Activated CD4-positive, CD25-positive, alpha-beta regulatory T cell treated with anti-CD3 and anti-CD28 coated beads, Interleukin-2, amount 50 U/mL, for 24 hours (primary cell): Measurements from ENCODE around the gene FGF10.

ENCODE experiments used
- ATAC-seq, 2 donors: fragments of 150-1000 bp; cut with Tn5 transposase; one replicate each; pipeline ENCODE4 v1.10.0; 2021; ENCODE audit warnings: mild to moderate bottlenecking in 1 of 2, moderate library complexity in 1 of 2

FGF10 gene

DNA sequence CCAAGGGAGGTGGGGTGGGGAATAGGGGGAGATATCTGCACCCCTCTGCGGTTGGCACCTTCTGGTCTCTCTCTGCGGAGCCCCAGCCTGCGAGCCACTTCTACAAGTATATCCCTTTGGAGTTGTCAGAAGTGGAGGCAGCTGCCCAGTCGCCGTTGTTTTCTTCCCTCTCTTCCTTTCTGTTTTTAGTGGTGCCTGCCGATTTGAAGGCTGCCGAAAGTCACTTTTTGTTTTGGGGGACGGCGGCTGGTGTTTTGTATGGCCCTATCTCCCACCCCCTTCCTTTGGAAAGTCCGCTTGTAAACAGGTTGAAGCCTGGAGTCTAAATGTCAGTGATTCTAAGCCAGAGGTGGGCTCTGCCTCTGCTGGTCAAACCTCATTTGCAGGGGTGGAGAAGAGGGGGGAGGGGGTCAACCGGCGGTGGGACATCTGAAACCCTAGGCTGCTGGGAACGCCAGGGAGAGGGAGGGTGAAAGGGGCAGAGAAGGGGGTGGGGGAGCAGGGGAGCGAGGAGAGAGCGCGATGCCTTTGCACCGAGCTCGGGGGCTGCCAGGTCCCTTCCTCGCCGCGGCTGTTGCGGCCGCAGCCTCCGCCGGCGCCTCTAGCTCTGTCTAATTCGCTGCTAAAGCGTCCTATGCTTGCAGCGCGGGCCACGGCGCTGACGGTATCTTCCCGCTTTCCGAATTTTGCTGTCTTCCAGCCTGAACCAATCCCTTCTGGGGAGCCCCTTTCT lies at the start of gene FGF10:
FGF10 (minus strand) TSS at position 331 of the 733 bp plus-strand sequence. CDS start 738 bp downstream, outside the sequence.
- no peak for ATAC-seq

DNA sequence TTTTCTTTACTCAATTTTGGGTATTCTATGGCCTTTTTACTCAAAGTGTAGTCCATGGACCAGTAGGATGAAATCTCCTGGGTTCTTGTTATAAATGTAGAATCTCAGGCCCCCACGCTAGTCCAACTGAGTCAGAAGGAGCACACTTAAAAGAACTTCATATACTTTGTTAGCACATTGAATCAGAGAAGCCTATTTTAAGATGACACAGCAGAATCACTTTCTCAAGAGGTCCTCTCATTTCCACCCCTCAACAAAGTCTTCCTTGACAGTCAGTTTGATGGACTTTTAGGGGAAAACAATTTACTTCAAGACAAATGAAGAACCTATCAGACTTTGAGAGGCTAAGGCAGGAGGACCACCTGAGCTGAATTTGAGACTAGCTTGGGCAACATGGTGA lies 37.7 kb upstream of the FGF10 start:
- ATAC-seq, result no peak

GRCh38 chr5:44412286-44412685 lies 23.1 kb upstream of the FGF10 start:
- no peak for ATAC-seq

DNA sequence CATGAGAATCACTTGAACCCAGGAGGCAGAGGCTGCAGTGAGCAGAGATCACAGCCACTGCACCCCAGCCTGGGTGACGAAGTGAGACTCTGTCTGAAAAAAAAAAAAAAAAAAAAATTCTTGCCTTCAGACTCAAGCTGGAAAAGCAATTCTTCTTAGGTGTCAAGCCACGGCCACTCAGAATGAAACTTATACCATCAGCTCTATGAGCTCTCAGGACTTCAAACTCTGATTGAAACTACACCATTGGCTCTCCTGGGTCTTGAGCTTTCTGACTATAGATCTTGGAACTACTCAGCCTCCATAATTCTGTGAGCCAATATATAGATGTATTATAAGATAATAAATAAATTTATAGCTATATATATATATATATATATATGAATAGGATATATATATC lies 12.9 kb upstream of the FGF10 start:
- ATAC-seq, result no peak

DNA sequence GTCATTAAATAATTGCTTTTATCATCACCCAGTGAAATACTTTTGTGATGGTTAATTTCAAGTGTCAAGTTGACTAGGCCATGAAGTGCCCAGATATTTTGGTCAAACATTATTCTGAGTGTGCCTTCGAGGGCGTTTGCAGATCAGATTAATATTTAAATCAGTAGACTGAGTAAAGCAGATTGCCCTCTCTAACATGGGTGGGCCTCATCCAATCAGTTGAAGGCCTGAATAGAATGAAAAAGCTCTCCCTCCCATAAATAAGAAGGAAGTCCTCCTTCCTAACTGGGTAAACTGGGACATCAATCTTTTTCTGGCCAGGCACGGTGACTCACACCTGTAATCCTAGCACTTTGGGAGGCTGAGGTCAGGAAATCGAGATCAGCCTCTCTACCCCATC lies 12.4 kb upstream of the FGF10 start:
- no peak for ATAC-seq

DNA sequence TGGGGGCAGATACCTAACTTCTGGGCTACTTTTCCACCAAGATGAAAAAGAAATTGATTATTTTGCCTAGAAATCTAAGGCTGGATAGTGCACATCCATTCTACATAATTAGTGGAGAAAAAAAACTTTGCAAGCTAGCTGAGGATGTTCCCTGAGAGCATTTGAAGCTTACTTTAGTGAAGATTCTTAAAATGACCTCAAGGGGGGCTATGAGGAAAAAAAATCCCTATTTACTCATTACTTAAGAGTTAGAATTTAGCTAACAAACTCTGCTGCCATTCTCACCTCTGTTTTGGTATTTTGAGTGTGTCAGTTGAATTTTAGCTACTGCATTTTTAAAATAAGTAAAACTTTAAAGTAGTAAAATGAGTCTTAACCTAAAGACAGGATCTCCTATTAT lies 9.2 kb upstream of the FGF10 start:
- ATAC-seq, result no peak

- ATAC-seq, result no peak
These were observed 7.1 kb upstream of the FGF10 start for GRCh38 chr5:44396312-44396711.

- no peak for ATAC-seq
These were observed 1.1 kb upstream of the FGF10 start for GRCh38 chr5:44390351-44390750.

DNA sequence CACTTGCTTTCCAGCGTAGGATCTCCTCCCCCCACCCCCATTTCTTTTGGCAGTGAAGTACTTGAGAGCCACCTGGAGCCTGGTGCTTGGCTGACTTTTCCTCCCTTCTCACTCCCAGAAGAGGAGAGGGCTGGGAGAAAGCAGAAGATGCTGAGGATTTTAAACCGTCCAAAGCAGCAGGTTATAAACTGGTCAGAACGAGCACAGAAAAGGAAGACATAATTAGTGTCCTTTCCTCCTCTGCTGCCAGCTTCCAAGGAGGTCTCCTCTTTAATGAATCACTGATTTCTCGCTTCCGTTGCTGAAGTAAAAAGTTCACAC lies 563 bp upstream of the FGF10 start:
- no peak for ATAC-seq

DNA sequence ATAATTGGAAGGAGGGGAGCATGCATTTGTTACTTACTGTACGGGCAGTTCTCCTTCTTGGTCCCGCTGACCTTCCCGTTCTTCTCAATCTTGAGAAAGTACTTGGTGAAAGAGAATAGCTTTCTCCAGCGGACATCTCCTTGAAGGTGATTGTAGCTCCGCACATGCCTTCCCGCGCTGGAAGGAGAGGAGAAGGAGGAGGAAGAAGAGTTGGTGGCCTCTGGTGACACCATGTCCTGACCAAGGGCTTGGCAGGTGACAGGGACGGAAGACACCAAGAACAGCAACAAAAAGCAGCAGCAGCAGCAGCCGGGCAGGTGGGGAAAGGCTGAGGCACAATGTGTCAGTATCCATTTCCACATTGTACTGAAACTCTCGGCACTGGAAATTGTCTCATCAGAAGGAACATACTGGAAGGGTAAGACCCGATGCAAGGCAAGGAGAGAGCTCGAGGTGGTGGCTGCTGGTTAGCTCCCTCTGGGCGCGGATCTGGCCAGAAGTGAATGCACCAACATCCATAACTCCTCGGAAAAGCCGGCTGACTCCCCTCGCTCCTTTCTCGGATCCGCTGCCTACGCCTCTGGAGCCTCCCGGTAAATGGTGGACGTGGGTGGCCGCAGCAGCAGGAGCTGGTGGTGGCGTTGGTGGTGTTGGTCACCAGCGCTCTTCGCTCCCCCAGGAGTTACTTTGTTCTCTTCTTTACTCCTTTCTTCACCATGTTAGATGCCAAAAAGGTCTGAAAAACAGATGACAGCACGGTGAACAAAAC lies 715 bp downstream of the FGF10 start:
- no peak for ATAC-seq

DNA sequence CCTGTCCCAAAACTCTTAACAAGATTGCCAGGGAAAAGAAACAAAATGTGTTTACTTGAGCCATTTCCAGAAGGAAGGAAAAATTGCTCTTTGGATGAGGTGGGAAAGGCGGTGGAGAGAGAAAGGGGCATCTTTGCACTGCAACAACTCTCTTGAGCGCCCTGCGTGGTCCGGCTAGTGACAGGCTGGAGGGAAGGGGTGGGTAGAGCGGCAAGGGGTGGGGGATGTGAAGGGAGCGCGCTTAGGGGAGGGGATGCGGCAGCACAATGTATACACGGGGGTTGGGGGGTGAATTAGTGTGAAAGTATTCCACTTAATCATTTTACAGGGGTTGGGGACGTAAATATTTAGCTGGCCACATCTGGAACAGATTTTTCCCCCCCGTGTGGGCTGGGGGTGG lies 1.3 kb downstream of the FGF10 start:
- ATAC-seq, result no peak

- ATAC-seq, result no peak
These were observed 1.8 kb downstream of the FGF10 start for GRCh38 chr5:44387406-44387805.

DNA sequence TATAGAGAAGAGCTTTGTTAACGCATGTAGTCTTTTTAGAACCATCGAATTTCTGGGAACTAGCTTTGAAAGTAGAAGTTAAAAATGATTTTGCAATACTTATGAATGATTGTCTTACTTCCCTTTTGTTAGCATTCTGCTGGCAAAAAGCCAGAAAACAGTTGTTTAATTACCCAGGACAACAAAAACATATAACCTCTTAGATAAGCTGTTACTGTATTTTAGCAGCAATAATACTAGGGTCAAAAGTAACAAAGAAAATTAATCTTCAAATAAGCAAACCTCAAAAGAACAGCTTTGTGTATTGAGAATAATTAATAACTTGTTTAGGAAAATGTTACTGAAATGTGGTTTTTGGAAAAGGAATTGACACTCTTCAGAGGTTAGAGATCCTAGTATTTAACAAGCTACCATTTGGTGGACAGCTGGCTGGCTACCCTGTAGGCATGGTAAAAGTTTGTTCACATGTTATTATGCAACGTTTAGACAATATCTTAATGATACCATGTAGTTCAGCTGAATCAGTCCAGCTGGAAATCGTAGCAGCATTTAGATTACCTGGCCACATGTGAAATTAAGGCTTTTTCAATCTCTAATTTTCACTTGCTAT lies 3.8 kb downstream of the FGF10 start:
- ATAC-seq, result no peak

- no peak for ATAC-seq
These were observed 4.4 kb downstream of the FGF10 start for GRCh38 chr5:44384816-44385215.

GRCh38 chr5:44382894-44383293 lies 6.3 kb downstream of the FGF10 start:
- ATAC-seq, result no peak

DNA sequence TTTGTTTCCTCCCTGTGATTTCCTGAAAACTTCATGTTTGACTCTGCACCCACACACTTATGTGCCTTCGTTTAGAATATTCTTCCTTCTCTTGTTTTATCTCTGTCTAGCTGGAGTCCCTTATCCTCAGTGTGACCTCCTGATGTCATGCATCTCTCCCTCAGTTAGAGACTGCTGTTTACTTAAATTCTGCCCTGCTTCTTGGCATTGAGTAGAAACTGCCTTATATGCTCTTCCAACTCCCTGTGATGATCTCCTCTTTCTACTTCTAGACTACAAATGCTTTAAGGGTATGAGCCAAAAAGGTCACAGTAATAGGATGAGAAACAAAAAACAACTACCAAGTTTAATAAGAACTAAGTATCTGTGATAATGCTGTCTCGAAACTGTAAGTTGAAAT lies 12.2 kb downstream of the FGF10 start:
- no peak for ATAC-seq

DNA sequence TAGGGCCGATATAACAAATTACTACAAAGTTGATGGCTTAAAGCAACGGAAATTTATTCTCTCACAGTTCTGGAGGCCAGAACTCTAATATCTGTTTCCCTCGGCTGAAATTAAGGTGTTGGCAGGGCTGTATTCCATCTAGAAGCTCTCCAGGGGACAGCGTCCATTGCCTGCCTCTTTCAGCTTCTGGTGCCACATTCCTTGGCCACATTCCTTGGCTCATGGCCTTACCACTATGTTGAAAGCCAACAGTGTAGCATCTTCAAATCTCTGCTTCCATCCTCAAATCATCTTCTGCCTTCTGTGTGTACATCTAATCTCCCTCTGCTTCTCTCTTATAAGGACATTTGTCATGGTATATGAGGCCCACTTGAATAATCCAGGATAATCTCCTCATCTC lies 17.2 kb downstream of the FGF10 start:
- no peak for ATAC-seq

DNA sequence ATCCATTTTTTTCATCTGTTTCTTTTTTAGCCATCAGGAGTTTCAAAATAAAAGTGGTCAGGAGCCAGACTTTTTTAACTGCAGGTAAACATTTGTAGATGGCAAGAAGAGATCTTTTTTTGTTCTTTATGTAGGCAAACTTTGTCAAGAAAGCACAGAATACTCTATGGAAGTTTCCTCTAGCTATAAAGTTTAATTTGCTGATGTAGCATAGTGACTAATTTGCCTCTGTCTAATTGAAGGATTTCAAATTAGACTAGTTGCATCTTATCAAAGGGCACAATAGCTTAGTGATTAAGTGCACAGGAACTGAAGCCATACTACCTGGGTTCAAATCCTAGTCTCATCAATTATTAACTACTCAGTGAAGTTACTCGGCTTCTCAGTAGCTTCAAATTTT lies 22.0 kb downstream of the FGF10 start:
- ATAC-seq, result no peak

- ATAC-seq, result no peak
These were observed 23.9 kb downstream of the FGF10 start for GRCh38 chr5:44365345-44365744.

DNA sequence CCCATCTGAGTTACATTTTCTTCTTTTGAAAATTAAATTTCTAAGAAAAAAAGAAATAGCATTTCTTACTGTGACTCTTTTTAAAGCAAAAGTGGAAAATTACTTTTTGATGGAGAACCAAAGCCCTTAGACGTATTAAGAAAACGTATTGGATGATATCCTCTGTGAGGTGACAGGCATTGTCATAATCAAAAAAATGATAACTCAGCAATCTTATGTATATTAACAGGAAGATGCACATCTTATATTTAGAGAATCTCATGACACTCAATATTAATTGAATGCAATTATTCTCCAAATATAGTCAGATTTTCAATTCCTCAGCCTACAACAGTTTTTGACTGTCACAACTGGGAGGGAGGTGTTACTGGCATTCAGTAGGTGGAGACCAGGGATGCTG lies 25.1 kb downstream of the FGF10 start:
- ATAC-seq, result no peak

- no peak for ATAC-seq
These were observed 27.7 kb downstream of the FGF10 start for GRCh38 chr5:44361342-44362001.

DNA sequence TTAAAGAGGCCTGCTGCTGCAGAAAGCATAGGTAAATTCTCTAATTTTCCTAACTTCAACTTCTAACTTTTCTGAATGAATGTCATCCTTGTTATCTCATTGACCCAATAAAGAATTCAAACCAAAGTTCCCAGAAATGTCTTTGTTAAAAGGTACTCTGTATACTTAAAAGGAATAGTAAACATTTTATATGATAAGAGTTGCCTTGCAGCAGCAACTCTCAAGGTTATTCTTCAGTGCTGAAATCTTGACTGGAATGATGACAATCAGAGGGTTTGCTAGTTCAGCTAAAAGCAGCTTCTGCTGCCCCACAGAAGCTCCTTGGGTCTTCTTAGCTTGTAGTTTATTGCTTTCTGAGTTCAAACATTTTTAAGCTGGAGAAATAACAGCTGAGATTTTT lies 28.3 kb downstream of the FGF10 start:
- no peak for ATAC-seq

GRCh38 chr5:44358421-44358820 lies 30.8 kb downstream of the FGF10 start:
- no peak for ATAC-seq

DNA sequence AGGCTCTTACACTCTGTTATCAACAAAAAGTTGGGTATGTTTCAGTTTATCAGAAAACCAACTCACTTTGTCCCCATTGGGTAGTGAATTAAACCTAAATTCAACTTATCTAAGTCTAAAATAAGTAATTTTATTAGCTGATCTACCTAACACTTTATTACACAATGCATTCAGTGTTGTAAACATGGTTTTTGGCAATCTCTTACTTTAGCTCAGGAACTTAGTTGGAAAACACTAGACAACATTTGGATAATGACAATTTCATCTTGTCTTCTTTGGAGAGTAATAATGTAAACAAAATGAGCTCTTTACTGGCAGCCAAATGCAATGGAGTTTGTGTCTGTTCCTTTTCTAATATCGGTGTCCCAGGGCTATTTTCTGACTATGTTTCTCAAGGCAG lies 33.0 kb downstream of the FGF10 start:
- no peak for ATAC-seq
